Activated gamma-delta T cell treated with Interleukin-2 at 50 U/mL for 16 hours (primary cell): ENCODE data around the gene LILRB2.
"Not testable (repeated sequence)": the region's sequence is repeated elsewhere in the genome, so short reads cannot be mapped to it uniquely, and the experiment has no call there.

ENCODE experiments used
- DNase-seq: peaks from one replicate; pipeline ENCODE4 v3.0.0-alpha.2; 2020

The LILRB2 gene

DNA sequence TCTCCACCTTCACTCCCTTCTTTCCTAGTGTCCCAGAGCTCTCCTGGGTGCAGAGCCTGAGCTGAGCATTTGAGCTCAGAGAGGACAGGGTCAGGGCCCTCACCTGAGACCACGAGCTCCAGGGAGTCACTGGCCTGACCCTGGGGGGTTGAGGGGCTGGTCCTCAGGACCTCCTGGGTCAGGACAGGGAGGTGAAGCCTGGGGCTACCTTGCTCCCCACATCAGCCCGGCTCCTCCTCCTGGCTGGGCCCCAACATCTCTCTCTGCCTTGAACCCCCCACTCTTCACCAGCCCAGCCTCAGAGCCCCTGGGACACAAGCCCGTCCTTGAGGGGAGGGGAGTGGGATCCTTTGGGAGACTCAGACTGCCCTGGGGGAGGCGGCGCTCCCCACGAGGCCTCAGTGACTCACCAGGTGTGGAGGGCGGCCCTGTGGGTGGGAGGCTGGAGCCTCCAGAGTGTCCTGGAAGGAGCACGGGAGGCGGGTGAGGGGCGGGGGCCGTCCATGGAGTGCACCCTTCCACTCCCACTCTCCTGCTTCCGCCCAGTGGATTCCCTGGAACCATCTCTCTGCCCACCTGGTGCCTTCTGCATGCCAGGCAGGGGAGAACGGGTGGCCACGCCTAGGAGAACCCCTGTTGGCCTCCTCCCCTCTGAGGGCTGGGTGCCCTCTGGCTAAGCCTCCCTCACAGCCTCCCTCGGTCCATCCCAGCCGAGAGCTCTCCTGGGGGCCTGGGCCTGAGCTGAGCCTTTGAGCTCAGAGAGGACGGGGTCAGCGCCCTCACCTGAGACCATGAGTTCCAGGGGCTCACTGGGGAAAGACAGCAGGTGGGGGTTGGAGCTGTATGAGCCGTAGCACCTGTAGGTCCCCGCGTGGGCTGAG is 41.2 kb downstream of the LILRB2 start:
- not testable (repeated sequence) for DNase-seq

GRCh38 chr19:54233941-54234340 is 47.0 kb downstream of the LILRB2 start:
- no peak for DNase-seq

- DNase-seq: peak; percentile 89
Observed at GRCh38 chr19:54231077-54231931, 49.6 kb downstream of the LILRB2 start.

DNA sequence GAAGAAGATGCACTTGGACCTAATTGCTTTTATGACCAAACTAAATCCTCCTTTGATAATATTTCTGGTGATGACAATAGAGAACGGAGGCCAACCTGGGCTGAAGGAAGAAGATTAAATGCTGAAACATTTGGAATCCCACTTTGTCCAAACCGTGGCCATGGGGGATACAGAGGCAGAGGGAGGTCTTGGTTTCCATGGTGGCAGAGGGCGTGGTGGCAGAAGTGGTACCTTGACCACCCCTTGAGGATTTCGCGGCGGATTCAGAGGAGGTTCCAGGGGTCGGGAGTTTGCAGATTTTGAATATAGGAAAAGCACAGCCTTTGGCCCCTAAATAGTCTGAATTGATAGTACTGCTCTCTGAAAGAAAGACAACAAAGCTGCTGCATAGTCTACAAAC is 50.9 kb downstream of the LILRB2 start:
- no peak for DNase-seq

GRCh38 chr19:54229146-54229545 is 51.8 kb downstream of the LILRB2 start:
- DNase-seq: no peak

GRCh38 chr19:54224619-54225018 is 56.3 kb downstream of the LILRB2 start:
- DNase-seq: not testable (repeated sequence)

DNA sequence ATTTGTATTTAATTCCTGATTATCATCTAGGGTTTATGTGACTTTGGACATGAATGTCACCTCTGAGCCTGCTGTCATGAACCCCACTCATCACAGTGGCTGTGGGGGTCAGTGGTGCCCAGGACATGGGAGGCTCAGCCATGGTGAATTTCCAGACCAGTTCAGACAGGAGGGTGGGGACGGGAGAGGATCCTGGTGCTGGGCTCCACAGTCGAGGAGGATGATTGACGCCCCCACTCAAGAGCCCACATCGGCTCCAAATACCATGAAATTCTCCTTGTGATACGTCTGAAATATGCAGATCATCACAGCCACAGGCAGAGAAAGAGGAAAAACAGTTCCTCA is 57.0 kb downstream of the LILRB2 start:
- not testable (repeated sequence) for DNase-seq
